Activated gamma-delta T cell treated with anti-CD3 and anti-CD28 coated beads, Interleukin-2, amount 50 U/mL, for 16 hours (primary cell): ENCODE data around the gene OVAAL.

Experiments
- DNase-seq: peaks from one replicate; pipeline ENCODE4 v3.0.0-alpha.2; 2020; ENCODE audit warnings: low read depth

The OVAAL gene

DNA sequence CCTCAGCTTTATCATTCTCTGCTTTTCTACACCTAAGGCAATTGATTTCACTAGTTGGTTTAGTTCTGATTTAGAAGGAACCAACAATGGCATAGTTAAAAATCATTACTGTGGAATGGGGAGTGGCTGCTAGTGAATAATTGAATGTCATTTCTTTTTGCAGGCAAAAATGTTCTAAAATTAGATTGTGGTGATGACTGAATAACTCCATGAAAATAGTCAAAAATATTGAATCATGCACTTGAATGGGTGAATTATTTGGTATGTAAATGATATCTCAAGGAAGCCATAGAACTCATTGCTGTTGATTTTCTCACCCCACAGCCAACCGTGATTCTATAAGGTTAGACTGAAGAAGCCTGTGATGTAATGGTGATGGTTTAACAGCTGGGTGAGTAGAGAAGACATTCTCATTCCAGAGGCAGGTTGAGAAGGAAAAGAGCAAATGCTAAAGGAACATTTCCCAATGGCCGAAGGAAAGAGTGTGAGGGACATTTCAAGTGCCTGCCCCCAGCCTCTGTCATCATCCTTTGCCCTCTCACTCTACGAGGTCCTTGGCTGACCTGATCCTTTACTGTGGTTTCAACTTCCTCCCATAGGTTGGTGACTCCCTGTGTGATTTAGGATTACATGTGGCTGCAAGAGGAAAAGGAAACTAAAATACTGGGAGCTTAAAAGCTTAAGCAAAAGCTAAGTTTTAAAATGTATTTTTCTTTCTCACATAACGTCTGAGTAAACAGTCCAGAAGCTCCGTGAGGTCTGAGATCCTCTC, 12.5 kb downstream of the OVAAL start:
- no peak for DNase-seq

DNA sequence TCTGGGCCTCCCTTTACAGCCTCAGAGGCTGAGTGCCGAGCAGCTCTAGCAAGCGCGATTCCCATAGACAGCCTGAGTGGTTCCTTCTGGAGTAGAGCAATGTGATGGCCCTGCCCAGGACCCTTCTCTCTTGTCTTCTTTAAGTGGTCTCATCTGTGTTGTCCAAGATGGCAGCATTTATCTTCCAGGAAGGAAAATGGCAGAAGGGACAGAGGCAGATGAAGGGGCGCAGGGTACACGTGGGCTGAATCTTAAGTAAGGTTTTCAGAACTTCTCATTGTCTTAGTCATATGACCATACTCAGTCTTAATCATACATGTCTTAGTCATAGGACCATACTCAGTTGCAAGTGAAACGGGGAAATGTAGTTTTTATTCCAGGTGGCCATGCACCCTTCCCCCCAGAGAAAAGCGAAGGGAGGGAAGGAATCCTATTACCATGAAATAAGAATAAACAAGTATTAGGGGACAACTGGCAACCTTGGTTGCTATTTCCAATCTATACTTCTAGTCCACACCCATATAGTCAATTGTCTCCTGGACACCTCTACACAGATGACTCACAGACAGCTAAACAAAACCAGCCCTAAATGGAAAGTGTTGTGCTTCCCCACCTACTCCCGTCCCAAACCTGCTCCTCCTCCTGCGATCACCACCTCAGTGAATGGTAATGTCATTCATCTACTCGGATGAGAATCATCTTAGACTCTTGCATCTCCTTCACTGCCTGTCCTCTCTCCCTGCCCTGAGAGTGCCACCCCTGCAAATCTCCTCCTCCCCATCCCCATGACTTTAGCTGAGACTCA, 13.3 kb downstream of the OVAAL start:
- DNase-seq = no peak

DNA sequence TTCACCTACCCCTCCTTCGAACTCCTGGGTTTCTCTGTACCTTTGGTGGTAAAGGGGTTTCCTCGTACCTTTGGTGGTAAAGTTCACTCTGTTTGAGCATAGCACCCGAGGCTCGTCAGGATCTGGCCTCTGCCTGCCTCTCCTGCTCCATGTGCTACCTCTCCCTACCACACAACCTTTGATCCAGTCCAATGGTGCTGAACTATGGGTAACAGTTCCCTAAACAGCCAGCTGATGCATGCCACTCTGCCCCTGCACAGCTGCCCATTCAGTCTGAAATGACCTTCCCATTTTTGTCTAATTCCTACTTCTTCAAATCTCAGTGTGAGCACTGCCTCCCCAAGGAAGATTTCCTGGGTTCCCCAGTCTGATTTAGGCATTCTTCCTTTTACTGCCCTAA, 14.0 kb downstream of the OVAAL start:
- no peak for DNase-seq

DNA sequence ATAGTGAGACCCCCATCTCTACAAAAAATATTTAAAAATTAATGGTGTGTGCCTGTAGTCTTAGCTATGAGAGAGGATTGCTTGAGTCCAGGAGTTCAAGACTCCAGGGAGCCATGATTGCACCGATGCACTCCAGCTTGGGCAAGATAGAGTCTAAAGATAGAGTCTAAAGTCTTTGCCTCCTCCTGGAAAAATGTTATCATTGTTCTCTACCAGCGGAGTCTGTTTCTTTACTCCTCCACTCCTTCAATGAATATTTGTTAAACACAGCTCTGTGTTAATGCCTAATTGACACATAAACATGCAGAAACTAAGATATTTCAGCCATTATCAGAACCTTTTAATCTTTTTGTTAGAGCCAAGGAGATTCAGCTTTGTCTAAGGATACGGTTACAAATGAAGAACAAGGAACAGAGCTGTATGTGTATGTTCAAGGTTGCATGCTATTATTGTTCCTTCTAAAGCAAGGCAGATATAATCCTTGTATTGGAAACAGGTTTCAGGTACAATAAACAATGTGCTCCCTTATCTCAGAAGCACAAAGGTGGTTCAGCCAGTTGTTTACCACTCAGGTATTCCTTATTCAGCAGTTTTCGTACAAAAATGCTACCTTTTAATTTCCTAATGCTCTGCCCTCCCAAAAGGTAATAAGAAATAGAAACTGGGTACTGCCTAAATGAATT, 15.4 kb downstream of the OVAAL start:
- DNase-seq = no peak

DNA sequence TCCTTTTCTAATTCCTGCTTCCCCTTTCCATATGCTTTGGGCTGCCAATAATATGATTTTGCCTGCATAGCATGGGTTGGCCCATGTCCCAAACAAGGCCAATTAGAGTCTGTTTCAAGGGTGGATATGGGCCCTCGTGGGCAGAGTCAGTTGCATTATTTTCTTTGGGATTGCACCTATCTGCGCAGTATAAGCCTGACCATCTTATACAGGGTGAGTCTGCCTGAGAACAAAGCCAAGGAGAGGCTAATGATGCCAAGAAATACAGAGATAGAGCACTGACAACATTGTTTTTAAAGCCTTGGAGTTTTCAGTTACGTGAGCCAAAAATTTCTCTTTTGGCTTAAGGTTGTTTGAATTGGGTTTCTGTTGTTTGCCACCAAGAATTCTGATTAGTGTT, 18.6 kb downstream of the OVAAL start:
- DNase-seq = no peak

DNA sequence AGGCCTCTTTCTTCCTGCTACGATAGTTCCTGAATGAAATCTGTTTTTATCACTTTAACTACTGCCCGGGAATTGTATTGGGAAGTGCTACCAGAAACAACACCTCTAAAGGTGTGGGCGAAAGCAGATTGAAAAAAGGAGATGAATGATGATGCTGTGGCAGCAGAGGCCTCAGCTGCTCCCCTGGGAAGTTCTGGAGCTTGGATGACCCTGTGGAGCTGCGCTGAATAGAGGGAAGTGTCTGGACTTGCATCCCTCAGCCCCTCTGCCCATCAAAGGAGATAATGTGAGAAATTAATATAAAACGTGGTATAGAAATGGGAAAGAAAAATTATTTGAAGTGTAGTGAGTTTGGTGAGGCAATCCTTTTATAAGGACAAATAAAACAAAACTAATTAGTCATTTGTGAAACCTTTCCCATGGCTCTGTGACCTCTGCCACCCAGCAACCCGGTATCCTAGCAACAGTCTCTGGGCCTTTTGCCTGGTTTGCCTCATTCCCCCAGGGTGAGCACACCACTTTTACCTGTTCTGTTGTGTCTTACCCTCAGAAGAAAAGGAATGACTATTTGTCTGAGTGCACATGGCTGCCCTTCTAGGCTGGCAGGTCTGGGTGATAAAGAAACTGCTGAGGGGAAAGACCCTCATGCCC, 21.3 kb downstream of the OVAAL start:
- DNase-seq = no peak

DNA sequence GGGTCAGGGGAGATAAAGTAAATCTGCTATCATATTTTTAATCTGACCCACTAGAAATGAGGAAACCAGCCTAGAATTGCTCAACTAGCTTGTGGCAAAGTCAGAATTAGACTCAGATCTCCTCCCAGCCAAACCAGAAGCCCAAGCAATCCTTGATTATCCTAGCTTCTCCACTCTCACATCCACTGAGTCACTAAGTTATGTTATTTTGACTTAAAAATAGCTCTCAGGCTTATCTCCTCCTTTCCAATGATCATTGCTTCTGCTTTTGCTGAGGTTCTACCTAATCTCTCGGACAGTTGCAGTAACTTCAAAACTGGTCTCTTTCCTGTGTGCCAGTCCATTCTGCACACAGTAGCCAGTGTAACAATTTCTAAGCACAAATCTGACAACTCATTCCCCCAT, 22.9 kb downstream of the OVAAL start:
- DNase-seq = no peak

DNA sequence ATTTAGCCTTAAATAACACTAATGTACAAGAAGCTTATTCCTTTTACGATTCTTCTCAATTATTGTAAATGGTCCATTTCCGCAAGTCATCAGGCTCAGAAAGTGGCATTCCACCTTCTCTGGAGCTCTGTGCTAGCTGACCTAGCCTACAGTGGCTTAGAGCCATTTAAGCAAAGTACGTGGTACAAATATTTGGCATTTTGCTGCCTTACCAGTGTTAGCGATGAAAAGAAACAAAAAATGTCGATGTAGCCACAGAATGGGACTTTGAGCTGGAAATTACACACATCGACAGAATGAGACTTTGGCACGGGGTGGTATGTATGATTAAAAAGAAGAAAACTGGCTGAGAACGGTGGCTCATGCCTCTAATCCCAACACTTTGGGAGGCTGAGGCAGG, 26.1 kb downstream of the OVAAL start:
- DNase-seq = no peak

DNA sequence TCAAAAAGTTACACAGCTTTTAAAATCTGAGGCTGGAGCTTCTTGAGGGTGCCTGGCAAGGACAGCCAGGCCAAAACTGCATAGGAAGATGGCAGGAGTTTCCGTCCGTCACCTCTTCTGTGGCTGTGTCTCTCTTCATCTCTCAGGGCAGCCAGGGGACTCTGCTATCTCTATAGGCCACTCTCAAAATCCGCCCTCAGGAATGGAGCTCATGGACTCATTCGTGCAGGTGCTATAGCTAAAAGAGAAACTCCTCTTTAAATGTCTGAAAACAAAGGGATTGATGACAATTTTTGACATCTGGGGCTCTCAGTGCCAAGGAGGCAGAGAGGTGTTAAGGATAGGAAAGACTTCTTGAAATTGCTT, 27.2 kb downstream of the OVAAL start:
- DNase-seq = no peak

DNA sequence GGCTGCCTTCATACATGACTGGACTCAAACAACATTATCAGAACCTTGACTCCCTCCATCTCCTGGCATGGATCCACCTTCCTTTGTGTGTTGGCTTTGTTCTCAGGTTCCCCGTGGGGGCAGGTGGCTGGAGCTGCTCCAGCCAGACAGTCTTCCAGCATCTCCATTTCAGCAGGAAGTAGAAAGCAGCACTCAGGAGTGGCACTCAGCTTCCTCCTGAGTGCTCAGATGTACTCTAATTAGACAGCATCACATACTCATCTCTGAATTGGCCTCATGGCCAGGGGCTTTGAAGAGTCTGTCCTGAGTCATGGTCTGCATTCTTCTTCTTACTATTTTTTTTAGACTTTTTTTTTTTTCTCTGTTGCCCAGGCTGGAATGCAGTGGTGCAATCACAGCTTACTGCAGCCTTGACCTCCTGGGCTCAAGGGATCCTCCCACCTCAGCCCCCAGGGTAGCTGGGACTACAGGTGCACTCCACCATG, 27.9 kb downstream of the OVAAL start:
- no peak for DNase-seq

DNA sequence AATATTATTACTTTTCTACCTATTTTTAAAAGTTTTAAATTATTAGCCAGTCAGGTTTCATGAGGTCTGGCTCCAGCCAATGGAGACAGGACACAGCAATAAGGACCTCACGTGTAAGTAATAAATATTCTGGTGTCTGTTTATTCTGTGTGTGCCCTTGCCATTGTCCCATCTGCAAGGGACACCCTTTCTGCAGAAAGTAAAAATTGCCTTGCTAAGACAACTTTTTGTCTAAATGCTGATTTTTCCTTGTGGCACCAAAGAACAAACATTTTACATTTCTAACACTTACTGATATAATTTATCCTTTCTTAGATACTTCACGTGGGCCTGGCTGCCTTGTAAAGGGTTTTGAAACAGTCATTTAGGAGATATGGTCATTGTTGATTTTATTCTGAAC, 29.4 kb downstream of the OVAAL start:
- no peak for DNase-seq

DNA sequence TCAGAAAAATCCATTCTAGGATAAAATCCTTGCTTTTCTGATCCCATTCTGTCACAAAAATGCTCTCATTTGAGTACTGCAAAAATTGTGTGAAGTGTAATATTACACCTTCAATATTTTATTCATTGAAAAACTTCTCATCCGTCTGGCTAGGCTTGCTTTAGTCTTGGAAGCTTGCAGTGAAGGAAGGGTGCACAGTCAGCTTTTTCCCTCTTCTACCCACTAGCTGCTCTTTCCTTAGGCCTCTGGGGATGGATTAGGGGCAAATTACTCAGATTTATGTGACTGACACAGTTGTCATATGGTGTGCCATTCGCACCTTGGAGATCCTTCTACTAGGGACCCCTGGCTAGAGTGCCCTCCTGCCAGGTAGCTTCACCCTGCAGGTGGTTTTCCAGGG, 32.1 kb downstream of the OVAAL start:
- no peak for DNase-seq

DNA sequence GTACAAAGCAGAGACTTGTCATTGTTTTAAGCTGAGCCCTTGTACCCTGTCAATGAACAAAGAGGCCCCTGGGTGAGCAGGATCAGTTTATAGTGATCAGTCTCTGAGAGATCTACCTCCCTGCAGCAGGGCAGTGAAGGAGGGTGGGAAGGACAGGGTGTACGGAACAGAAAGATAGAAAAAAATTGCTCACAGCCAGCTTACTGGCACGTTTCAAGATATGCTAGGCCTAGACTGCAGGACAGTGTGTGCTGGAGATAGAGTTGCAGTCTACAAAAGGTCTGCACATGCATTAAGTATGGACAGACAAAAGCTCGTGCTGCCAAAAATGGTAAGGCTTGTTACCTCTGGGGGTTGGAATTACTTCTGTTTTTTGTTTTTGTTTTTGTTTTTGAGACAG, 34.6 kb downstream of the OVAAL start:
- no peak for DNase-seq

DNA sequence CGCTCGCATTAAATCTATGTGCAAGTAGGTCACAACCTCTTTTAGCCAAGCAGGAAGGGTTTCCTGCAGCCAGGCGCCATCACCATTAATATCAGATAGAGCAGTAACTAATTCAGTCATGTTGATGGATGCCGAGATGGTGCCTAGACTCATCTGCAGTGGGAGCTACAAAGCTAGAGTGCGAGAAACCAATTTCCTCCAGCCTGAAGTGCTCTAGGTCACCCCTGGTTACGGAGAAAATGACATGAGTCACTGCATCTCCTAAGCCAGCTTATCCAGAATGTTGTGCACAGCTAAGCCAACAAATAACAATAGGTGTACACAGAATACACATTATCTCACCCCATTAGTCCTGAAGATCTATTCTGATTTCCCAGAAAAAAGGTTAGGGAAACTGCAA, 36.0 kb downstream of the OVAAL start:
- DNase-seq = no peak

DNA sequence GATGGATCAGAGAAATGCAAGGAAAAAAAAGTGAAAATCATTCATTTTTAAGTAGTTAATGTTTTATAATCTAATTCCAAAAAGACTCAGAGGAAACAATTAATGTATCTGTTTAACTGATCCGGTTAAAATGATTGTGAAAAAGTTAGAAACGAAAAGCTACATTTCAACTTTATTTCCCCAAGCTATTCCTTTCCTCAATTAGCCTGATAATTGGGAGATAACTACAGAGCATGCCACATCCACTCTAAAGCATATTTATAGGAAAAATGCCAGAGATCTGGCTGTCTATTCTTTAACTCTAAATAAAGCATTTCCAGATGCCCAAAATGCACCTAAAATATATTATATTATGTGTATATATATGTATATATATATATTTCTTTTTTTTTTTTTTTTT, 37.2 kb downstream of the OVAAL start:
- DNase-seq = no peak

DNA sequence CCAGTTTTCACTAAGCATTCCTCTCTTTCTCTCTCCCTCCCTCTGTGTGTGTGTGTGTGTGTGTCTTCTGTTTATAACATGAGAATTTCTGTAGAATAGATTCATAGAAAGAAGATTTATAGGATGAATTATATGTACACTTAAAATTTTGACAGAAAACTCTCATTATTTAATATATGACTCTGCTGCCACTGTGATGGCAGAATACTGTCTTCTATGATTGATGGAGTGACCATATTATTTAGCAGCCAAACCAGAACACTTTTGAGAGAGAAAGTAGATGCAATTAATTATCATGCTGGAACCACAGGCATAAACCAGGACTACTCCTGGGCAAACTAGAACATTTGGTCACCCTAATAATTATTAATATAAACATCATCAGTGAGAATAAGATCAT, 38.8 kb downstream of the OVAAL start:
- DNase-seq = no peak

DNA sequence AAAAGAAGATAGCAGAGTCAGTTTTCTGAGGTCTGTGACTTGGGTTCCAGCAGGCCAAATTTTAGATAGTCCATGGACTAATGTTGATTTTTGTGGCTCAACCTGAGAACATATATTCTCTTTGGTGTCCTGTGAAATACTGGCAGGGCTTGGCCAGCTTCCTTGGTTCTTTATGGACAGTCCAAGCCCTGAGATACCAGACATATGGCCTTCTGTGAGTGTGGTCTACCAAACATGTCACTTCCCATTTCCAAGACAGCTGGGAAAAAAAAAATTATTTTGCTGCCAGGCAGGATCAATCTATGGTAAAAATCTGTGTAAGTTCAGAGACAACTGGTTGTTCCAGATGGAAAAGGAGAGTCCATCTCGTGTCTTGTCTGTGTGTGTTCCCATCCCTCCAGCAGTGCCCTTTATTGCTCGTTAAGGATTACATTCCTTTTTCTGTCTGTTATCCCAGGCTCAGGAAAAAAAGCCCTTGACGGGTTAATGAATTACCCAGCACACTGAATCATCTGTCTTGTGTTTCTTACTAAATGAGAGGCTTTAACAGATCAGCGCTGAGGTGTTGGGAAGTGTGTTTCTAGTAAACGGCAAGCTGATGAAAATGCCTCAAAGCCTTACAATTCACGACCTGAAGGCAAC, 39.7 kb downstream of the OVAAL start:
- DNase-seq = no peak

DNA sequence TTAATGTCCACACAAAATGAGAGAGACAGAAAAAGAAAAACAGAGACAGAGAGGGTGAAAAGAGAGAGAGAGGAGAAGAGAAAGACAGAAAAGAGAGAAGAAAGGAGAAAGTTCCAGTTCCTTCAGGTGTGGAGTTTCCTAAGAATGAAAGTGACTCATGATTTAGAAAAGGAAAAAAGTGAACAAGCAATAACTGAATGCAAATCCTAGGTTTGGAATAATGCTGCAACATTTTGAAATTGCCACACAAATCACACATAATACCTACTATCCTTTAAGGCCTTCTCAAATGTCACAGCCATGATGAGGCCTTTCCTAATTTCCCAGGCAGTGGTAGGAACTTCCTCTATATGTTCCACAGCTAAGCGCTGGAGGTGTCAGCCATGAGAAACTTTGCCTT, 41.6 kb downstream of the OVAAL start:
- DNase-seq = no peak

DNA sequence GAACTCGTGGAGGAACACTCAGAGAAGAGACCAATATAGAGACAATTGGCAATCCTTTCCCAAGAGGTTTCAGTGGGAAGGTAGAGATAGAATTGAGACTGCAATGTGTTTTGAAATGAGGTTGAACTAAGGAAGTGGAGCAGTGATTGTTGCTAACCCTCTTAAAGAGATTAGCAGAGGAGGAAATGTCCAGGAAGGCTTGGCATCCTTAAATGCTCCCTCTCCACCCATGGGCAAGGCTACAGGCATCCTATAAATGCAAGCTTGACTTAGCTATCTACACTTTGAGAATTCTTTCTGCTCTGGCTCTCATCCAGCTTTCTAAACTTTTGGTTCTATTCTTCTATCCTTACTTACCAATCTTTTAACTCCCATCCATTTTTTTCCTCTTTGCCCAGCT, 42.7 kb downstream of the OVAAL start:
- DNase-seq = no peak

DNA sequence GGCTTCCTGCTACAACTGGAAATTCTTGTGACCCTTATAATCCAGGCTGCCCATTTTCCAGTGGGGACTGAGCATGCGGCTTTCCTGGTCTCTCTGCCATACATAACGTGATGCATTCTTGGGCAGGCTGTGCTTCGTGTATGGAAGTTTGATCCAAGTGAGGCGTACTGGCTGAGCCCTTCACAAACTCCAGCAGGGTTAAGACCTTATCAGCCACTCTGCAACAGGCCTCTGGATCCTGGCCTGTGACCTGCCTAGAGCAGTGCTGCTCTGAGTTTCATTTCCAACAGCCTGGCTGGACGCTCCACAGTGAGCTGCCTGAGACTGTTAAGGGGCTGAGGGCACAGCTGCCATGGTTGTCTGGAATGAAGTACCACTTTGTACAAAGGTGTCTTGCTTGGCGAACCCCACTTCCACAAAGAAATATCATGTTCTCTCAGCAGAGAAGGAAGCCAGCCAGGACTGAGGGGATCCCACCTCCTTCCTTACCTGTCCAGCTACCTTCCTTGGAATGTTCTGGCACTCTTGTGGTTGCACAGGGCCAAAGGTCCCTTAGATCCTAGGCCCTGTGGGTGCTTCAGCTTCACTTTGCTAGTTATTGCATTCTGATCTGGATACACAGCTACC, 44.6 kb downstream of the OVAAL start:
- DNase-seq = no peak

DNA sequence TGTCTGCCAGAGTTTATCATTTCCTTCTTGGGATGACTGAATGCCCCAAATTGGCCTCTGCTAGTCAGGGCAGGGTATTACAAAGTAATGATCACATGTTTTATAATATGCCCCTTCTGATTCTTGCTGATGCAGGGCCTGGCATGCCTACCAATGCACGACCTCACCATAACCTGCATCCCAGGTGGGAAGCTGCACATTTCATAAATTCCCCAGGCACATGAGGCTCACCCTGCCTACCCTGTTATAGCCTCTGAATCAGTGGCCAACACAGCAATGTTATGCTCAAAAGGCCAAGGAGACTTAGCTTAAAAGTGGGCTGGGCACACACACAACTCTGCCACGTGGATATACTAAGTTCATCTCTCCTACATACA, 45.1 kb downstream of the OVAAL start:
- no peak for DNase-seq

DNA sequence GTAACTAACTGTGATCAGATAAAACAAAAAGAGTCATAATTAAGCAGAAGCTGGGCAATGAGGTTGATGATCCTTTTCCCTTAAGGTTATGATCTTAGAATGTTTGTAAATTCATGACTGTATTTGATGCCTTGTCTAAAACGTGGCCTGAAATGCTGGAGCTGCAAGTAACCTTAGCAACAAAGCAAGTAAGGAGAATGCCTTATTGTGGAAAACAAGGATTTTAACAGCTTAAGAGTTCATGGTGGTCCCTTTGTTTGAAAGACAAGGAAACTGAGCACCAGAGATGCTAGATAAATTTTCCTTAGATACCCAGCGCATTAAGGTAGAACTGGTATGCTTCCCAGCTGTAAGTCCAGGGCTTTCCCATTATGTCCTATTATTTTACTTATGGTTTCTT, 47.4 kb downstream of the OVAAL start:
- no peak for DNase-seq
